Stimulated activated CD4-positive, alpha-beta T cell treated with anti-CD3 and anti-CD28 coated beads, Interleukin-1b, Interleukin-23, amount 100 ng/mL, for 4 hours (primary cell): ENCODE data around the gene ROR1.

Experiments
- DNase-seq, 2 donors: peaks; one replicate each; pipeline ENCODE4 v3.0.0-alpha.2; 2020; ENCODE audit warnings: low read depth in 2 of 2

ROR1 gene

DNA sequence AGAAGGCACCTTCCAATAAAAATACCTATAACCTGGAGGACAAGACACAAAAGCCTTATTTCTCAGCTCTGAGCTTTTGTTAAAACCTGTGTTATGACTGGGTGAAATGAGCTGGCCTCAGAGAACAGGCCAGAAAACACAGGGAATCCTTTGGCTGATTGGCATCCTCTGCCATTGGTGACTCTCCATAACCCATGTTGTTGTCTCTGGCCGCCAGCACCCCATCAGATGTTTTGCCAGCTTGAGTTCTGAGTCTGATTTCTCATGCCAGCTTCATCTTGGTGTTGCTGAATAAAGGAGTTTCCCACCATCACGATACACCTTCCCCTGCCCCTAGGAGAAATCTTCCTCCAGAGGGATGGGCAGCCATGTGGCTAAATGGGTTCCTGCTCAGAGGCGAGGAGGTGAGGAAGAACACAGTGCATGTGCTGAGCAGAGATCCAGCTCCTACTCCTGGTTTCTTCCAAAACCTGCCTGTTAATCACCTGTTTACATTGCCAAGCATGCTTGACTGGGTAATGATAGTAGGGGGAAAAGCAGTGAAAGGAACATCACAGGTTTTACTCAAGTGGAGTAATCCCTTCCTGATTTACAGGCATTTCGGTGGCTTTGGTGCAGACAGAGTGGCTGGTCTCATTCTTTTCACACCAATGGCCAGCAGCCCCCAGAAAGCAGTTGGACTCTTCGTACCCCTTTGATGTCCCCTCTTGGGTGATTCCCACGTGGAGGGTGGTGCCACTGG is 109.8 kb downstream of the ROR1 start:
- DNase-seq: no peak

DNA sequence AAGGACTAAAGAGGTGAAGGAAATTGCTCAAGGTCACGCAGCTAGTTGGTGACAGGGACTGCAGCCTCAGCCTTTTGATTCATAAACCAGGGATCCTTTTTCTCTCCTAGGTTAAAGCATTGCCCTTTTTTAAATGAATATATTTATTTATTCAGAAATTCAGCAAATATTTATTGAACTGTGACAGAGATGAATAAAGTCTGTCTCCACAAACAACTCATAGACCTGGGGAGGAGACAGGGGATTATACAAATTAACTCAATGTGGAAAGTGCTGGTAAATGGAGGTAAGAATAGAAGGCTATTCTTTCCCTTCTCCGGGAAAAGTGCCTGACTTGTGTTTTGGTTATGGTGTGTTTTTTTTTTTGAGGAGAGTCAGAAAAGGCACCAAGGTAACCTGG is 110.7 kb downstream of the ROR1 start:
- DNase-seq: no peak

DNA sequence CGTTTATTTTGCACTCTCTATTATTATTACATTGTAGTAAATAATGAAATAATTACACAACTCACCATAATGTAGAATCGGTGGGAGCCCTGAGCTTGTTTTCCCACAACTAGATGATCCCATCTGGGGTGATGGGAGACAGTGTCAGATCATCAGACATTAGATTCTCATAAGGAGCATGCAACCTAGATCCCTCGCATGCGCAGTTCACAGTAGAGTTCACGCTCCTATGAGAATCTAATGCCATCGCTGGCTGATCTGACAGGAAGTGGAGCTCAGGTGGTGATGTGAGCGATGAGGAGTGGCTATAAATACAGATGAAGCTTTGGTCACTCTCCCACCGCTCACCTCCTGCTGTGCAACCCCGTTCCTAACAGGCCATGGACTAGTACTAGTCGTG is 112.1 kb downstream of the ROR1 start:
- DNase-seq: no peak

DNA sequence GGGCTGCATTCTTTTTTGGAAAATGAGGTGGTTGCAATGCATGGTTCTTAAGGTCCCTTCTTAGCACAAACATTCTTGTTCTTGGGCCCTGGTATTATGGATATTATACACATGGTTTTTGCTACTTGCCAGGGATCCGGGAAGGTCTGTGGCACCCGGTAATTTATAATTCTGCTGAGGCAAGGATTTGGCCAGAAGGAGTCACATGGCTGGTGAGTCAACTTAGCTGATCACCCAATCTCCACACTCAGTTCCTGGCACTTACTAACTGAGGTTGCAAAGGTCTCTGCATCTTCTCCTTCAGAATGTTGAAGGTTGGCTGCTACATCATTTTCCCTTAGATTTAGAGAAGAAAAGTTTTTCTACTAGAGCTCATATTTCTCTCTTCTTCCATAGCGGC is 112.5 kb downstream of the ROR1 start:
- no peak for DNase-seq

DNA sequence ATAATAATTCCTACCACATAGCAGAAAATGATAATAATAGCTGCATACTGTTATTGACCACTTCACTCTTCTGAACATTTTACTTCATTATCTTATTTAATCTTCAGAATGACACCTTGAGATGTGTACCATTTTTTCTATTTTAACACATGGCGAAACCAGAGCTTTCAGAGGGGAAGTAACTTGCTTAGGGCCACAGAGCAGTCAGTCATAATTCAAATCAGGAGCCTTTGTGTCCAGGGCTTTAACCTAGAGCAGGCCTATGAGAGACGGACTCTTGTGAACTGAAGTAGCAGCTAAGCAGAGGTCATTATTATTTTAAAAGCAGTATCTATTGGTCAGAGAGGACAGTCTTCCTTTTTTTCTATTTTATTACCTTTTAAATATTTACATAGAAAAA is 114.0 kb downstream of the ROR1 start:
- DNase-seq: no peak

DNA sequence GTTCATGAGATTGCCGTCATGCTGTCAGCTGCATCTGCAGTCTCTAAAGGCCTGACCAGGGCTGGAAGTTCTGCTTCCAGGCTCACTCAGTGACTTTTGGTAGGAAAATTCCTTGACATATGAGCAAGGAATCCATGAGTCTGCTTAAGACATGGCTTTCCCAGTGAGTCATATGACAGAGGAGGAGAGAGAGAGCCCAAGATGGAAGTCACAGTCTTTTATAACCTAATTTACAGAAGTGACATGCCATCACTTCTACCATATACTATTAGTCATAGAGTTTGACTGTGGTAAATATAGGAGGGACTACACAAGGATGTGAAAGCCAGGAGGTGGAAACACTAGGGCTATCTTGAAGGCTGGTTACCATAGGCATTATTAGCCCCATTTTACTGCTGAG is 115.2 kb downstream of the ROR1 start:
- DNase-seq: no peak

DNA sequence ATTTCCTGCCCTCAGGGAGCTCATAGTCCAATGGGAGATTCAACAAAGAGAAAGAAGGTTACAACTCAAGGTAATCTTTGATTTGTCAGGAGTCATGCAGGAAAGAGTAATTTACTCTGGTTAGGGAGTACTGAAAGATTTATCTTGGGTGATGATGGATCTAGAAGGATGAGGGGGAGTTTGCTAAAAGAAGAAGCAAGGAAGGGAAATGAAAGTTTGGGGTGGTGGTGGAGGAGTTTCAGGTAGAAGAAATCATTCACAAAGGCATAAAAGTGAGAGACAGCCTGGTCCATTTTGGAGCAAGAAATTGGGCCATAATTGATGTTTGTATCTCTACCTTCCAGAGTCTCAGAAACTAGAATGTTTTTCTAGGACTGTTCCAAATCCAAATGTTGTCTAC is 116.7 kb downstream of the ROR1 start:
- no peak for DNase-seq

DNA sequence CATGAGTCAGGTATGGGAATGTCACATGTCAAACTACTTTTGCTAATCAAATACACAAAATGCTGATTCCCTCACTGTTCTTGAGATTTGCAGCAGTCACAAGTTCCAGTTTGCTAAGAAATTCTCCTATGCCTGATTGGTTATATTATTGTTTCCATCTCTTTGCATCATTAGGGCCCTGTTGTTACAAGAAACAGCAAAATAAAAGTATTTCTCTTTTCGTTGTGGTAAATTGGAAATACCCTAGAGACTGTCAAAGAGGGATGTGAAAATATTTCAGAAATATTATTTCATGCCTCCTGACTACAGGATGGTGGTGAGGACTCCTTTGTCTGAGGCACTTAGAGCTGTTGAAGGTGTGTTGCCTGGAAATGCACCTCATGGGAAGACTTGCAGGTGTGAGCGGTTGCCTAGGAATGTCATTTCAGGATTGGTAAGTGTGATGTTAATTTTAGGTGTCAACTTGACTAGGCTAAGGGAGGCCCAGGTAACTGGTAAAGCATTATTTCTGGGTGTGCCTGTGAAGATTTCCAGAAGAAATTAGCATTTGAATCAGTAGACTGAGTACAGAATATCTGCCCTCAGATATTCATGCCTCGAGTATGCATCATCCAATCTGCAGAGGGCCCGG is 117.4 kb downstream of the ROR1 start:
- DNase-seq: no peak

DNA sequence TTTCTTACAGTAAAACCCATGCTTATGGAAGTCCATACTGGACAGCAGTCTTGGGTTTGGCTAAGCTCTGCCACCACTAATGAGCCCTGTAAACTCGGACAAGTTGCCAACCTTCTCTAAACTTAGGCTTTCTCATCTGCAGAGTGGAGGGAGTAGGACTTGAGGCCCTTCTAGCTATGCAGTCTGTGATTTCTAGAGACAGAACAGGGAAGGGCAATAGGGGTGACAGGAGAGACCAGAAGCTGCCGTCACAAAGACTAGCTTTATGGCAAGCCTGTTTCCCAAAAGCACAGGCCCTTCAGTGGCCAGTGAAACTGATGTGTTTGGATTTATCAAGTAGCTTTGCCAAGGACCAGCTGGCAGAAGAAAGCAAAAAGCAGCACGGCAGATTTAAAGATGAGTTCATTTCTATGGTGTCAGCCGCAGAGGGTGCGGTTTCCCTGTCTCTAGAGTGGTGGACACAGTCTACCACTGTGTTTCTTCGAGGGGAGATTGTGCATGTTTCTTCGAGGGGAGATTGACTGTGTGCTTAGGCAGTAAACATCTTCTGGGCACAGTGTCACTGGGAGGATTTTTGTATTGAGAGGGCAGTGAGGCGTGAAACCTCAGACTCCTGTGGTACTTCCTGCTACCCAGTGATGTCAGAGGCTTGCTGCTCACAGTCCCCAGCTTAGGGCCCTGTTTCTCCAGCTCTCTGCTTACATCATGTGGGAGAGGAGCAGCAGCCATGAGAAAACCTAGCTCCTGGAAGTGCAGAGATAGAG is 119.0 kb downstream of the ROR1 start:
- no peak for DNase-seq

DNA sequence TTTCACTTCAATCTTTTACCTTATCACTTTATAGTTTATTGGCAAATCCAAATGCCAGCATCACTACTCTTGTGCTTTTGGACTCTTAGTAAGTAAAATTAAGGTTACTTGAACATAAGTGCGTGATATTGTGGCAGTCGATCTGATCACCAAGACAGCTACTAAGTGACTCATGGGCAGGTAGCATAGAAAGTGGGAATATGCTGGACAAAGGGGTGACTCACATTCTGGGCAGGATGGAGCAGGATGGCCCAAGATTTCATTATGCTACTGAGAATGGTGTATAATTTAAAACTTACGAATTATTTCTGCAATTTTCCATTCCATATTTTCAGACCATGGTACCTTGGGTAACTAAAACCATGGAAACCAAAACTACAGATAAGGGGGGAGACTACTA is 120.2 kb downstream of the ROR1 start:
- DNase-seq: no peak

DNA sequence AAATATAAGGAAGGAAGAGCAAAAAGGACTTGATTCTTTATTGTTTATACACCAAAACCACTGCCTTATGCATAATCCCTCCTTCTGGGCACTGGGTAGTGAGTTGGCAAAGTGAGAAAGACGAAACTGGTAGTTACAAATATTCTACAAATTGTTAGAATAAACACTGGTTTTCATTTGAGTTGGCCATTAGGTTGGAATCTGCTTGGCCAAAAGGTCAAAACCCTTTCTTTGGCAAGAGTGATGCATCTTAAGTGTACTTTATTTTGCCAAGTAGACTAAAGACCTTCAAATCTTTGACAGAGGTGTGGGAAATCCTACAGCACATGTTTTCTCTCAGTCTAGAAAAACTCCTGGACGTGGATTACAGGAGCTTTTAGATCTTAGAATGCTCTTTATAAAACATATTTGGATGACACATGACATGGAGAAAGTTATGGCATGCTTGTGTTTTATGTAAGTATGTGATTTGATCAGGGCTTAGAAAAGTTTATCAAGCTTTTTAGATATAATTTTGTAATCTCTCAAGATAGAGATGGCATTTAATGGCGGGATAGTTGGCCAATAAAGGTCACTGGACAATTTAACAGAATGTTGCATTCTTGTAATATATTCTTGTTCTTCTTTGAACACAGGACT is 120.9 kb downstream of the ROR1 start:
- no peak for DNase-seq

DNA sequence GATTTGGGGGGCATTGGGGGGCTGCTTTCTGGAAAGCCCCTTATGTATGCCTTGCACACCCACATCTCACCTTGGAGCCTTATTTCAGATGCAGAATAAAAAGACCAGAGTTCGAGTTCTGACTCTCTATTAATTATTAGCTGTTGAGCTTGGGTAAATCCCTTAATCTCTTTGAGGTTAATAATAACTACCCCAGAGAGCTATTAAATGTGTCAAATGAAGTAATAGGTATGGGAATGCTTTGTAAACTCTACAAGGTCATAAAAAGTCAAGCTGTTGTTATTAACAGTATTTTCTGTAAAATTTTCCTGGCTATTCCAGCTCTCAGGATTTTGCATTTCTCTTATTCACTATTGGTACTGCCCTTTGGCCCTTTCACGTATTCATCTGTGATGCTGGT is 122.9 kb downstream of the ROR1 start:
- DNase-seq: no peak

DNA sequence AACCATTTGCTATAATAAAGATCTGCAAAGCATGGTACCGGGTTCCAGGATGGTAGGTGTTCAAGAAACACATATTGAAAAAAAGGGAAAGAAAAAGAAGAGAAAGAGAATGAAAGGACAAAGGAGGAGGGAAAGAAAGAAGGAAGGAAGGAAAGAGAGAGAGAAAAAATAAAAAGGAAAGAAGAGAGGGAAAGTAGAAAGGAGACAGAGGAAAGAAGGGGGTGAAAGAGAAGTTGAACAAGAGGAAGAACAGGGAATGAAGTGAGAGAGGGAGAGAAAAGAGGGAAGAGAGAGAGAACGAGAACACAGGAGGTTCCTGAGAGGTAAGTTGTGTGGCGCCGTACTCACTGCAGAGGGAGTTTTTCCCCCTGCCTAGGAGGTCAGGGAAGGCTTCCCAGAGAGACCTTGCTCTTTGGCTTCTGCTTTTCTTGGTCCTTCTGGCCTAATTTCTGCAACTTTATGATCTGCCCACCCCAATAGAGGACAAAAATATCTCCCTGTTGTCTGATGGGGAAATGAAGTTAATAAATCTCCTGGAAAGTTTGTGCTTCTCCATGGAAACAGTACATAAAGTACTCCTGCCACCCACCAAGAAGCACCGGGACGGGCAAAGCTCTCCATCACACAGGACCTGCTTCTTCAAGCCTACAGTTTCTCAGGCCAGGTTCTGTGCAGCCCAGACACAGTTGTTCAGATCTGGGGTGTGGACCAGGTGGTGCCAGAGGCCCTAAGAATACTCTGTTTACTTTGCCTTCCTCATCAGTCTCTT is 124.8 kb downstream of the ROR1 start:
- no peak for DNase-seq

DNA sequence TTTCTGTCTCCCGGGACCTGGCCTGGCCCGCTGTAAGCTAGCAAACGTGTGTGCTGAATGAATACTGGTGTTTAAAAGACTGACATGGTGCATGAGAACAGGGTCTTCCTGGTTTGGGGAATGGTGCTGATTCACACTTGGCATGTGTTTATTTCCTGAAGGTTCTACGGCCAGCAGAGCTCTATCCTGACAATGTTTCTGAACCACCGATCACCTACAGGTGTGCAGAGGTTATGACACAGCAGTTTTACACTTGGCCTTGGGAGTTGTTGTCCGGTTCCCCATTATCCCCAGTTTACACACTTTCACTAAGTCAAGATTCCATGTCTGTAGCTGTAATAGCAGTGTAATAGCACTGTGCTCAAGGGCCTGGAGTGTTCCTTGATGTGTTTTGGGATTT is 127.3 kb downstream of the ROR1 start:
- no peak for DNase-seq

DNA sequence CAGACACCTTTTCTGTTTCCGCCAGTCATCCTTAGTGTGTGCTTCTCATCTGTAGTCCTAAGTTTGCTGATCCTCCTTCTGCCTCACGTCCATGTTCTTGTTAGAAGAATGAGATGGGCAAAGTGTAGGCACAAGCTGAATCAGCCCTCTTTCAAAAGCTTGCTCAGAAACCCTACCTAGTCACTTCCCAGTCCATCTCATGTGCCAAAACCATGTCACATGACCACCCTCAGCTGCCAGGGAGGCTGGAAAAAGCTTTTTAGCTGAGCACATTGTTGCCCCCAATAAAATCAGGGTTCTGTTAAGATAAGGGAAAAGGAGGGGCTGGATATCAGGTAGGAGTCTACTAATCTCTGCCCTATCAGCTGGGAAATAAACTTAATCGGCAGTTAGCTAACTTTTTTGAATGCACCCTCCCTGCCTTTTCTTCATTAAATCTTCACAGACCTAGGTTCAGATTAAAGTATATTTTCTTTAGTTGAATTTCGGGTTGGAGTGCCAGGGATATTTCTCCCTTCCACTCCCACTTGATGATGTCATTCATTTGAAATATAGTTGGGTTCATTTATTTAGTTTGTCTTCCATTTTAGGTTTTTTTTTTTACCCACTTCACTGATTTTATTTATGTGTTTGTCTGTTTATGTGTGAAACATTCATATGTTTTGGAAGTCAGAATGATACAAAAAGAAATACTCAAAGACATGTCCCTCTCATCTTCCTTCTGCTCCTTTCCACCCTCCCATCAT is 129.2 kb downstream of the ROR1 start:
- DNase-seq: no peak

DNA sequence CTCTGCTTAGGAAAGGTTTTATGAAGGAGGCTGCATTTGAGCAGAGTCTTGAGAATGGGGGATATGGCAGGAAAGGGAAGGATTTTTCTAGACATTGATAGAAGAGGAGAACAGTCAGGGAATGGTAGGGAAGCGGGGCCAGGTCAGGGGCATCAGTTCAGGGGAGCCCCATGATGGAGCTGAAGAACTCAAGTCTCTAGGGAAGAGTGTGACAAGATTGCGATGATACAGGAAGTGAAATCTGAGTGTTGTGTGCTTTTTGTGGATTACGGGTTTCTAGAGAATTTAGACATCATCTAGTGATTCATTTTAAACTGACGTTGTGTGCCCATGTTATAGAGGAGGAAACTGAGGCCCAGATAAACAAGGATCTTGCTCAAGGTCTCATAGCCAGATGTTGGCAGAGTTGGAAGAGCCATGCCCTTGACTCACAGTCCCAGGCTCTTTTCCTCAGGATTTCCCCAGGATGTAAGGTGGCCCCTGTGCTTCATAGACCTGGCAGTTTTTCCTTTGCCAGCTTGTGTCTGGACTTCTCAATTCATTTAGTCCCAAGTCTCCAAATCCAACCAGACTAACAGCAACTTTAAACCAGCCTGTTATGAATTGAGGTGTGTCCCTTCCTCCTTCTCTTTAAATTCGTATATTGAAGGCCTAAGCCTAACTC is 130.3 kb downstream of the ROR1 start:
- DNase-seq: no peak

DNA sequence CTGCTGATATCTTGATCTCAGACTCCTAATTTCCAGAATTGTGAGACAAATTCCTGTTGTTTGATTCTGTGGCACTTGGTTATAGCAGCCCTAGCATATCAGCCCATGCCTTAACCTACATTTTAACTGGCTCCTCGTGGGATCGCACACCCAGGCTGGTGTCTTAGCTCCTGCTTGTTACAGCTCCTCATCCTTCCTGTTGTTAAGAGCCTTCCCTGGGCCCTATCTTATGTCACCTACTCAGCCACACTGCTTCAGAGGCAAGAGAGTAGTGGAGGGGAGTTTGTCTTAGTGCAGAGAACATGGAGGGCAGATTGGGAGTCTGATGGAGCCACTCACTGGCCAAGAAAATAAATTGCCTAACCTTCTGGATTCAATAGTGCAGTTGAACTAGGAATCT is 131.0 kb downstream of the ROR1 start:
- no peak for DNase-seq

DNA sequence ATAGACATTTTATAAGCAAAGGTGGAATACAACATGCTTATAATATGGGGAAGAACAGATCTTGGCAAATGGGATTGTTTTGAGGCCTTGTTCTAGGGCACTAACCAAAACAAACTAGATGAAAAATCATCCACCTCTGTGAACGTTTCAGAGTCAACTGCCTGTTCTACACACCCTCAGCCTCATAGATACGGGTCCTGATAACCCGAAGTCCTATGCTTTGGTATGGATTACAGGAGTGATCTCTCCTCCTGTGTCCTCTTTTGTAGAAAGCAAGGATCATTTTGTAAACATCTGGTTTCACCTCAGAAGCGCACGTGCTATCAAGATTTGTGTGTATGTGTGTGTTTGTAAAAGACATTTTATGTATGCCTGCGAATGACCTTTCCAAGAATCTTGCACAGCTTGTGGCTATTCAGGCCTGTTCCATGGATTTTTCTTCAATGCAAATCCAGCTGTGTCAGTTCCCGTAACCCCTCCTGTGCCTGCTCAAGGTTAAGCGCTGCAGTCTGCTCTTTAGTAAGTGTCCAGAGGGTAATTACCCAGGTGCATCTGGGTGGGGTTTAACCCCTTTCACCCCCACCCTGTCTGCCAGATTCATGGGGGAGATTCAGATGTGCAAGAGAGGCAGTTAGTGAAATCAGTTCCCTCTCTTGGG is 132.4 kb downstream of the ROR1 start:
- DNase-seq: no peak

DNA sequence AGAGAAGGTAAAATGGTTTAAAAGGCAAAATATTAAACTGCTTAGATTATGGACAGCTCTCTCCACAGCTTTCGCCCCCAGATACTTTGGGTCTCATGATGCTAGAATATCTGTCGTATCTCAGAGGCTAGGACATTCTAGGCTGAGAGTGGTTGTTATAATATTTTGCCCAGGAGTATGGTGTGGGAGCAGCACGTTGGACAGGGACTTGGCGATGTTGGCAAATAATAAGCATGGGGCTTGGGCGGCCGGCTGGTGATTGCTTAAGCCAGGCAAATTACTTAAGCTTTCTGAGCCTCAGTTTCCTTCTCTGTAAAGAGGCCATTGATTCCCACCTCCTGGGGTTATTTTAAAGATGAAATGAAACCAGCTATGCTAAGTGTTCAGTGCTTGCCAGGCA is 133.2 kb downstream of the ROR1 start:
- no peak for DNase-seq

DNA sequence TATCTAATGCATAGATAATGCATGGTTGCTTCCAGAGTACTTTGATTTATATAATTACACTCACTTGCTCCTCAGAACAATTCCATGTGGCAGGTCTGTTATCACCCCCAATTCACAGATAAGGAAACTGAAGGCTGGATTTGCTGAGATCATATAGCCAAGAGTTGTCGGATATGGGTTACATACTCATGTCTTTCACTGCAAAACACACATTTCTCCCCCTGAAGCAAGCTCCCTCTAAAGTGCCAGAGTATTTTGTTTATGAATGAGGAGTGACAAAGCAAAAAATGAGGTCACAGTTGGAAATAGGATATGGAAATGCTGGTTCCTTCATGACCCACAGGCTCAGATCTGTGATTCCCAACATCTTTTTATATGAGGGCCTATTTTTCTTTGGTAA is 134.2 kb downstream of the ROR1 start:
- no peak for DNase-seq
